Measurements from ENCODE around the gene WDR45B. TPM values are rescaled to one million over a fixed set of nuclear protein-coding genes. Genes with fewer than 3 reads are reported as not detected.

The WDR45B gene
- total RNA-seq, 2 experiments from 2014 or later, result 49.8 to 54.3 TPM

DNA sequence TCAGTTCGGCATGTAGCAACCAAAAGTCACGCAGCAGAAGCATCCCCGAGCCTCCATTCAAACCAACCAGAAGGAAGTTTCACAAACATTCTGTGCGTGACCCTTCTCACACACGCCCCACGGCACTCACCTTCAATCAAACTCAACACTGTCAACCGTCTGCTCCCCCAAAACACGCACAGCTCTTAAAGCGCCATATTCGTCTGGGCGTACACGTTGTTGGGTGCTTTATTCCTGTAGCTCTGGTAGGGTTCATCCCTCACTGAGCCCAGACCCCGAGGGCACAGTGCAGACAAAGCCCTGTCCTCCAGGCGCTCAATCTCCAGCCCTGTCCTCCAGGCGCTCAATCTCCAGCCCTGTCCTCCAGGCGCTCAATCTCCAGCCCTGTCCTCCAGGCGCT is 48.0 kb upstream of the WDR45B start:
- POLR2A ChIA-PET, result no interaction called here
- H3K4me3 Mint-ChIP-seq, result peak overlapping the region; percentile 54
- Histone ChIP-seq H3K4me1 (ENCODE audit: insufficient read depth, low read length) (peaks cover 18% of the 10 kb centered on the region), H3K36me3 (ENCODE audit: insufficient read depth, low read length) (no peaks in the 10 kb centered on the region), H3K27ac (ENCODE audit: low read depth in 1 of 2, low read length in 2 of 2) (no peak overlapping the region), H3K9me3 (ENCODE audit: control insufficient read depth in 1 of 2, insufficient read depth in 1 of 2, low read length in 2 of 2) (peaks cover 7 to 28% of the 10 kb centered on the region in 2 experiments), H3K27me3 (ENCODE audit: control insufficient read depth in 1 of 2, insufficient read depth in 2 of 2, low read length in 2 of 2) (peaks cover 0 to 6% of the 10 kb centered on the region in 2 experiments), H3K4me3 (ENCODE audit: low read length) (no peak overlapping the region)
- H3K27ac Mint-ChIP-seq, result no peak overlapping the region
- intact Hi-C loops (cut with DNase I, micrococcal nuclease), result loop anchor here in 1 of 2 experiments (5.0 kb wide), 1 partner anchor 56 kb away; the partner anchor contains the start of gene TBCD
- ATAC-seq (ENCODE audit: poor library complexity), result no peak
- no peaks in the 10 kb centered on the region for H3K27me3 Mint-ChIP-seq
- peaks cover 7% of the 10 kb centered on the region for H3K36me3 Mint-ChIP-seq (ENCODE audit: low read depth)
- CTCF ChIA-PET, result no interaction called here
- TF ChIP-seq, protein P1, sequence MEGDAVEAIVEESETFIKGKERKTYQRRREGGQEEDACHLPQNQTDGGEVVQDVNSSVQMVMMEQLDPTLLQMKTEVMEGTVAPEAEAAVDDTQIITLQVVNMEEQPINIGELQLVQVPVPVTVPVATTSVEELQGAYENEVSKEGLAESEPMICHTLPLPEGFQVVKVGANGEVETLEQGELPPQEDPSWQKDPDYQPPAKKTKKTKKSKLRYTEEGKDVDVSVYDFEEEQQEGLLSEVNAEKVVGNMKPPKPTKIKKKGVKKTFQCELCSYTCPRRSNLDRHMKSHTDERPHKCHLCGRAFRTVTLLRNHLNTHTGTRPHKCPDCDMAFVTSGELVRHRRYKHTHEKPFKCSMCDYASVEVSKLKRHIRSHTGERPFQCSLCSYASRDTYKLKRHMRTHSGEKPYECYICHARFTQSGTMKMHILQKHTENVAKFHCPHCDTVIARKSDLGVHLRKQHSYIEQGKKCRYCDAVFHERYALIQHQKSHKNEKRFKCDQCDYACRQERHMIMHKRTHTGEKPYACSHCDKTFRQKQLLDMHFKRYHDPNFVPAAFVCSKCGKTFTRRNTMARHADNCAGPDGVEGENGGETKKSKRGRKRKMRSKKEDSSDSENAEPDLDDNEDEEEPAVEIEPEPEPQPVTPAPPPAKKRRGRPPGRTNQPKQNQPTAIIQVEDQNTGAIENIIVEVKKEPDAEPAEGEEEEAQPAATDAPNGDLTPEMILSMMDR (IDR thresholded peaks at IDR 0.05), result no peak
- peak in 1 of 14 experiments; percentile 25 for DNase-seq
- peaks cover 10% of the 10 kb centered on the region for H3K4me1 Mint-ChIP-seq (ENCODE audit: low read depth)
- peaks cover 5% of the 10 kb centered on the region for H3K9me3 Mint-ChIP-seq

DNA sequence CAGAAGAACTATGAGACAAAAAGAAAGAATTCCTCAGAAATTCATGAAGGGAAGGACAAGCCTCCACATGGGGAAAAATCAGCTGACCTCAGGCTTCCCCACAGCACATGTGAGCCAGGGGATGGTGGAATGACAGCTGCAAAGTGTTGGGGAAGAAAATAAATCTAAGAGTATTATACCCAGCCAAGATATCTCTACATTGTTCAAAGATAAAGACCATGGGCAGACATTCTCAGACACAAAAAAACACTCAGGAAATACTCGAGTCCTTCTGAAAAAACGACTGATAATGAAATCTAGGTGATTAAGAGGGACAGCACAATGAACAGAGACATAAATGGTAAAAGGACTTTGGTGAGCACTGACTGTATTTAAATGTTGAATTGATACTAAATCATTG is 46.4 kb upstream of the WDR45B start:
- POLR2A ChIA-PET, result no interaction called here
- H3K9me3 ChIP-seq (ENCODE audit: control insufficient read depth in 1 of 2, insufficient read depth in 1 of 2, low read length in 2 of 2), result peaks cover 7 to 28% of the 10 kb centered on the region in 2 experiments
- Mint-ChIP-seq H3K27ac (no peak overlapping the region), H3K9me3 (peaks cover 5% of the 10 kb centered on the region), H3K27me3 (no peaks in the 10 kb centered on the region), H3K4me3 (peak overlapping the region; percentile 66), H3K36me3 (ENCODE audit: low read depth) (peaks cover 11% of the 10 kb centered on the region), H3K4me1 (ENCODE audit: low read depth) (peaks cover 10% of the 10 kb centered on the region)
- peaks cover 18% of the 10 kb centered on the region for H3K4me1 ChIP-seq (ENCODE audit: insufficient read depth, low read length)
- intact Hi-C loops (cut with DNase I, micrococcal nuclease), result loop anchor here in 1 of 2 experiments (5.0 kb wide), 1 partner anchor 58 kb away; the partner anchor contains the start of gene TBCD
- ATAC-seq (ENCODE audit: poor library complexity) (no peak), DNase-seq (no peak)
- H3K27ac ChIP-seq (ENCODE audit: low read depth in 1 of 2, low read length in 2 of 2), result no peak overlapping the region
- TF ChIP-seq, protein P1 (IDR thresholded peaks at IDR 0.05), result no peak
- no peak overlapping the region for H3K4me3 ChIP-seq (ENCODE audit: low read length)
- peaks cover 0 to 6% of the 10 kb centered on the region in 2 experiments for H3K27me3 ChIP-seq (ENCODE audit: control insufficient read depth in 1 of 2, insufficient read depth in 2 of 2, low read length in 2 of 2)
- no peaks in the 10 kb centered on the region for H3K36me3 ChIP-seq (ENCODE audit: insufficient read depth, low read length)
- CTCF ChIA-PET, result no interaction called here

DNA sequence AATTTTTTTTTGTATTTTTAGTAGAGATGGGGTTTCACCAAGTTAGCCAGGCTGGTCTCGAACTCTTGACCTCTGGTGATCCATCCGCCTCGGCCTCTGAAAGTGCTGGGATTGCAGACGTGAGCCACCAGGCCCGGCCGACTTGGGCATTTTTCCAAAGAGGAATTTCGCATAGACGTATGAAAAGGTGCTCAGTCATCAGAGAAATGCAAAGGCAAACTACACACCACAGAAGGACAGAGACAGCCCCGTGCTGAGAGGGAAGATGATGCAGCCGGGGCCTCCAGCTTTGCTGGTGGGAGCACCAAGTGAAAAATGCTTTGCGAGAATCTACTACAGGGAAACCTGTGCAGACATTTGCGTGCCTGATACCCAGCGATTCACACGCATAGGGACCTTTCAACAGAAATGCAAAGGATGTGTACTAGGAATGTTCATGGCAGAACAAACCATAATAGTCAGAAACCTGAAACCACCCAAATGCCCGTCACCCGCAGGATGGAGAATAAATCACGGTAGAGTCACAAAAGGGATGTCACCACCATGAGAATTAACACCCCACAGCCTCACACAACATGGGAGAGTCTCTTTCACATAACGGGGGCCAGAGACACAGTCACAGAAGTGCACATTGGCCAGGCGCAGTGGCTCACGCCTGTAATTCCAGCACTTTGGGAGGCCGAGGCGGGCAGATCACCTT is 45.1 kb upstream of the WDR45B start:
- no peaks in the 10 kb centered on the region for H3K36me3 ChIP-seq (ENCODE audit: insufficient read depth, low read length)
- H3K4me3 ChIP-seq (ENCODE audit: low read length), result no peak overlapping the region
- no peak for ATAC-seq (ENCODE audit: poor library complexity)
- H3K9me3 Mint-ChIP-seq, result peaks cover 5% of the 10 kb centered on the region
- H3K27me3 Mint-ChIP-seq, result no peaks in the 10 kb centered on the region
- no peak overlapping the region for H3K27ac Mint-ChIP-seq
- H3K27me3 ChIP-seq (ENCODE audit: control insufficient read depth in 1 of 2, insufficient read depth in 2 of 2, low read length in 2 of 2), result peaks cover 0 to 6% of the 10 kb centered on the region in 2 experiments
- peaks cover 11% of the 10 kb centered on the region for H3K36me3 Mint-ChIP-seq (ENCODE audit: low read depth)
- TF ChIP-seq, protein P1 (IDR thresholded peaks at IDR 0.05), result no peak
- no peak overlapping the region for H3K27ac ChIP-seq (ENCODE audit: low read depth in 1 of 2, low read length in 2 of 2)
- peaks cover 7 to 28% of the 10 kb centered on the region in 2 experiments for H3K9me3 ChIP-seq (ENCODE audit: control insufficient read depth in 1 of 2, insufficient read depth in 1 of 2, low read length in 2 of 2)
- intact Hi-C loops (cut with DNase I, micrococcal nuclease), result no loop called here
- POLR2A ChIA-PET, result no interaction called here
- peaks cover 11% of the 10 kb centered on the region for H3K4me1 ChIP-seq (ENCODE audit: insufficient read depth, low read length)
- CTCF ChIA-PET, result no interaction called here
- H3K4me3 Mint-ChIP-seq, result peak overlapping the region; percentile 42
- H3K4me1 Mint-ChIP-seq (ENCODE audit: low read depth), result no peaks in the 10 kb centered on the region
- no peak for DNase-seq

Measured in CD4-positive, alpha-beta T cell (primary cell).